Measurements from ENCODE around the gene TDRD1.

TDRD1 gene

GRCh38 chr10:114239117-114239993, 60.2 kb downstream of the TDRD1 start, which contains the start of gene VWA2:
Gene VWA2 (plus strand): TSS chr10:114239254. CDS start chr10:114248714, 9,460 bp downstream.
- Mint-ChIP-seq H3K27ac (no peak within 1 kb of the TSS), H3K4me3 (no peak within 1 kb of the TSS), H3K36me3 (no peaks in the 10 kb centered on the region), H3K4me1 (no peaks in the 10 kb centered on the region), H3K9me3 (no peaks in the 10 kb centered on the region)
- DNase-seq (ENCODE audit: low spot score in 2 of 2) (peak in 1 of 2 donors; percentile 55), ATAC-seq (peak; percentile 64)

GRCh38 chr10:114239994-114240345, 60.8 kb downstream of the TDRD1 start:
- no peaks in the 10 kb centered on the region for H3K9me3 Mint-ChIP-seq
- DNase-seq (ENCODE audit: low spot score in 2 of 2): no peak
- H3K4me3 Mint-ChIP-seq: no peak overlapping the region
- no peak overlapping the region for H3K27ac Mint-ChIP-seq
- no peaks in the 10 kb centered on the region for H3K4me1 Mint-ChIP-seq
- no peaks in the 10 kb centered on the region for H3K36me3 Mint-ChIP-seq
- no peak for ATAC-seq

- no peak for DNase-seq (ENCODE audit: low spot score in 2 of 2)
- ATAC-seq: no peak
- Mint-ChIP-seq H3K36me3 (no peaks in the 10 kb centered on the region), H3K4me1 (no peaks in the 10 kb centered on the region), H3K27ac (no peak overlapping the region), H3K4me3 (no peak overlapping the region), H3K9me3 (no peaks in the 10 kb centered on the region)
Observed at GRCh38 chr10:114242235-114242634, 63.1 kb downstream of the TDRD1 start.

GRCh38 chr10:114243661-114244060, 64.5 kb downstream of the TDRD1 start:
- Mint-ChIP-seq H3K36me3 (no peaks in the 10 kb centered on the region), H3K4me3 (no peak overlapping the region), H3K9me3 (no peaks in the 10 kb centered on the region), H3K4me1 (no peaks in the 10 kb centered on the region), H3K27ac (no peak overlapping the region)
- DNase-seq (ENCODE audit: low spot score in 2 of 2) (no peak), ATAC-seq (no peak)

- H3K4me1 Mint-ChIP-seq: no peaks in the 10 kb centered on the region
- no peak overlapping the region for H3K27ac Mint-ChIP-seq
- H3K9me3 Mint-ChIP-seq: no peaks in the 10 kb centered on the region
- no peak for DNase-seq (ENCODE audit: low spot score in 2 of 2)
- no peak overlapping the region for H3K4me3 Mint-ChIP-seq
- ATAC-seq: no peak
- H3K36me3 Mint-ChIP-seq: no peaks in the 10 kb centered on the region
Observed at GRCh38 chr10:114244126-114244525, 65.0 kb downstream of the TDRD1 start.

- no peak overlapping the region for H3K27ac Mint-ChIP-seq
- no peak for DNase-seq (ENCODE audit: low spot score in 2 of 2)
- no peaks in the 10 kb centered on the region for H3K36me3 Mint-ChIP-seq
- H3K9me3 Mint-ChIP-seq: no peaks in the 10 kb centered on the region
- no peak overlapping the region for H3K4me3 Mint-ChIP-seq
- no peak for ATAC-seq
- H3K4me1 Mint-ChIP-seq: no peaks in the 10 kb centered on the region
Observed at GRCh38 chr10:114245121-114245791, 66.1 kb downstream of the TDRD1 start.

- no peak overlapping the region for H3K4me3 Mint-ChIP-seq
- no peak for ATAC-seq
- no peak overlapping the region for H3K27ac Mint-ChIP-seq
- no peaks in the 10 kb centered on the region for H3K9me3 Mint-ChIP-seq
- DNase-seq (ENCODE audit: low spot score in 2 of 2): no peak
- H3K36me3 Mint-ChIP-seq: no peaks in the 10 kb centered on the region
- H3K4me1 Mint-ChIP-seq: no peaks in the 10 kb centered on the region
Observed at GRCh38 chr10:114246679-114247305, 67.6 kb downstream of the TDRD1 start.

- H3K4me1 Mint-ChIP-seq: no peaks in the 10 kb centered on the region
- ATAC-seq (no peak), DNase-seq (ENCODE audit: low spot score in 2 of 2) (no peak)
- H3K36me3 Mint-ChIP-seq: no peaks in the 10 kb centered on the region
- no peaks in the 10 kb centered on the region for H3K9me3 Mint-ChIP-seq
- no peak overlapping the region for H3K4me3 Mint-ChIP-seq
- H3K27ac Mint-ChIP-seq: no peak overlapping the region
Observed at GRCh38 chr10:114250236-114250635, 71.1 kb downstream of the TDRD1 start.

GRCh38 chr10:114250716-114251115, 71.6 kb downstream of the TDRD1 start:
- ATAC-seq: no peak
- no peaks in the 10 kb centered on the region for H3K36me3 Mint-ChIP-seq

GRCh38 chr10:114252092-114252491, 72.9 kb downstream of the TDRD1 start:
- Mint-ChIP-seq H3K9me3 (no peaks in the 10 kb centered on the region), H3K4me1 (no peaks in the 10 kb centered on the region), H3K36me3 (no peaks in the 10 kb centered on the region), H3K4me3 (no peak overlapping the region), H3K27ac (no peak overlapping the region)
- no peak for DNase-seq (ENCODE audit: low spot score in 2 of 2)
- ATAC-seq: no peak

More at GRCh38 chr10:114250716-114251115, 71.6 kb downstream of the TDRD1 start:
- DNase-seq (ENCODE audit: low spot score in 2 of 2): no peak
- Mint-ChIP-seq H3K4me1 (no peaks in the 10 kb centered on the region), H3K27ac (no peak overlapping the region), H3K9me3 (no peaks in the 10 kb centered on the region), H3K4me3 (no peak overlapping the region)

GRCh38 chr10:114252883-114253282, 73.7 kb downstream of the TDRD1 start:
- Mint-ChIP-seq H3K4me3 (no peak overlapping the region), H3K9me3 (no peaks in the 10 kb centered on the region)
- ATAC-seq: no peak

GRCh38 chr10:114255227-114255626, 76.1 kb downstream of the TDRD1 start:
- ATAC-seq (no peak), DNase-seq (ENCODE audit: low spot score in 2 of 2) (no peak)
- H3K27ac Mint-ChIP-seq: no peak overlapping the region
- no peaks in the 10 kb centered on the region for H3K9me3 Mint-ChIP-seq
- no peaks in the 10 kb centered on the region for H3K36me3 Mint-ChIP-seq
- no peaks in the 10 kb centered on the region for H3K4me1 Mint-ChIP-seq
- H3K4me3 Mint-ChIP-seq: no peak overlapping the region

More at GRCh38 chr10:114252883-114253282, 73.7 kb downstream of the TDRD1 start:
- Mint-ChIP-seq H3K4me1 (no peaks in the 10 kb centered on the region), H3K27ac (no peak overlapping the region), H3K36me3 (no peaks in the 10 kb centered on the region)
- no peak for DNase-seq (ENCODE audit: low spot score in 2 of 2)

GRCh38 chr10:114256008-114256765, 77.0 kb downstream of the TDRD1 start:
- no peak for ATAC-seq
- H3K4me3 Mint-ChIP-seq: no peak overlapping the region
- DNase-seq (ENCODE audit: low spot score in 2 of 2): no peak
- no peaks in the 10 kb centered on the region for H3K4me1 Mint-ChIP-seq
- H3K9me3 Mint-ChIP-seq: no peaks in the 10 kb centered on the region
- no peaks in the 10 kb centered on the region for H3K36me3 Mint-ChIP-seq
- H3K27ac Mint-ChIP-seq: no peak overlapping the region

GRCh38 chr10:114256822-114257221, 77.7 kb downstream of the TDRD1 start:
- H3K9me3 Mint-ChIP-seq: no peaks in the 10 kb centered on the region
- H3K27ac Mint-ChIP-seq: no peak overlapping the region
- no peaks in the 10 kb centered on the region for H3K36me3 Mint-ChIP-seq
- ATAC-seq (no peak), DNase-seq (ENCODE audit: low spot score in 2 of 2) (no peak)
- no peak overlapping the region for H3K4me3 Mint-ChIP-seq
- H3K4me1 Mint-ChIP-seq: no peaks in the 10 kb centered on the region

- ATAC-seq (no peak), DNase-seq (ENCODE audit: low spot score in 2 of 2) (no peak)
- H3K4me1 Mint-ChIP-seq: no peaks in the 10 kb centered on the region
- H3K9me3 Mint-ChIP-seq: no peaks in the 10 kb centered on the region
- H3K36me3 Mint-ChIP-seq: no peaks in the 10 kb centered on the region
- H3K27ac Mint-ChIP-seq: no peak overlapping the region
- H3K4me3 Mint-ChIP-seq: no peak overlapping the region
Observed at GRCh38 chr10:114257498-114257897, 78.3 kb downstream of the TDRD1 start.

Data from stimulated activated effector memory CD8-positive, alpha-beta T cell treated with anti-CD3 and anti-CD28 coated beads, Interleukin-12 subunit alpha, Interleukin-12 subunit beta, amount 100 ng/mL, for 72 hours (primary cell).